ENCODE data around the gene FUCA1.

The FUCA1 gene

GRCh38 chr1:23800400-23801337 is 67.4 kb downstream of the FUCA1 start, which contains the start of gene GALE:
TSS of gene GALE (minus strand) at chr1:23800754. CDS start at chr1:23799007, 1,747 bp downstream.
- peak; percentile 97 for DNase-seq

- DNase-seq: peak; percentile 81
Measured at GRCh38 chr1:23799570-23800399, 68.3 kb downstream of the FUCA1 start.

GRCh38 chr1:23799255-23799569 is 68.9 kb downstream of the FUCA1 start:
- no peak for DNase-seq

GRCh38 chr1:23798662-23799142 is 69.4 kb downstream of the FUCA1 start:
- no peak for DNase-seq

- no peak for DNase-seq
Measured at GRCh38 chr1:23797478-23798448, 70.3 kb downstream of the FUCA1 start.

GRCh38 chr1:23796466-23797271 is 71.4 kb downstream of the FUCA1 start:
- DNase-seq: no peak

- no peak for DNase-seq
Measured at GRCh38 chr1:23795676-23796465, 72.2 kb downstream of the FUCA1 start.

Data from left hindlimb (tissue), 1 donor.